TTC549 (cell line): ENCODE data around the gene ARMCX4.
"Not testable (repeated sequence)": the region's sequence is repeated elsewhere in the genome, so short reads cannot be mapped to it uniquely, and the experiment has no call there.

Source experiments
- FAIRE-seq: peaks from 2 replicates; lab custom pipeline; 2012; peaks lifted over from hg19 to GRCh38; lab: Jason Lieb, UNC

The ARMCX4 gene

GRCh38 chrX:101485212-101485949 lies at the start of gene ARMCX4:
Gene ARMCX4 (plus strand): TSS chrX:101485456. CDS start chrX:101488590, 3,134 bp downstream.
- FAIRE-seq: no peak

- no peak for FAIRE-seq
Measured at GRCh38 chrX:101442085-101442484, 43.2 kb upstream of the ARMCX4 start.

GRCh38 chrX:101449279-101449678 lies 36.0 kb upstream of the ARMCX4 start:
- no peak for FAIRE-seq

GRCh38 chrX:101450085-101450484 lies 35.2 kb upstream of the ARMCX4 start:
- no peak for FAIRE-seq

- no peak for FAIRE-seq
Measured at GRCh38 chrX:101450961-101451360, 34.3 kb upstream of the ARMCX4 start.

GRCh38 chrX:101452056-101452455 lies 33.2 kb upstream of the ARMCX4 start:
- FAIRE-seq: no peak

- FAIRE-seq: no peak
Measured at GRCh38 chrX:101460669-101461068, 24.6 kb upstream of the ARMCX4 start.

GRCh38 chrX:101462892-101463291 lies 22.4 kb upstream of the ARMCX4 start:
- FAIRE-seq: no peak

- no peak for FAIRE-seq
Measured at GRCh38 chrX:101478366-101478765, 6.9 kb upstream of the ARMCX4 start.

GRCh38 chrX:101482296-101482695 lies 3.0 kb upstream of the ARMCX4 start:
- no peak for FAIRE-seq

- FAIRE-seq: no peak
Measured at GRCh38 chrX:101483705-101484104, 1.6 kb upstream of the ARMCX4 start.

- FAIRE-seq: no peak
Measured at GRCh38 chrX:101484135-101484534, 1.1 kb upstream of the ARMCX4 start.

GRCh38 chrX:101488796-101489195 lies 3.5 kb downstream of the ARMCX4 start:
- FAIRE-seq: no peak

GRCh38 chrX:101491943-101492342 lies 6.7 kb downstream of the ARMCX4 start:
- FAIRE-seq: no peak

GRCh38 chrX:101493225-101493624 lies 8.0 kb downstream of the ARMCX4 start:
- no peak for FAIRE-seq

- not testable (repeated sequence) for FAIRE-seq
Measured at GRCh38 chrX:101502929-101503328, 17.7 kb downstream of the ARMCX4 start.

- FAIRE-seq: no peak
Measured at GRCh38 chrX:101507372-101507771, 22.1 kb downstream of the ARMCX4 start.

- FAIRE-seq: no peak
Measured at GRCh38 chrX:101507986-101508385, 22.7 kb downstream of the ARMCX4 start.

- FAIRE-seq: no peak
Measured at GRCh38 chrX:101530944-101531343, 45.7 kb downstream of the ARMCX4 start.
